OCI-LY3 (cell line): ENCODE data around the gene ZNF248.

ENCODE experiments used
- H2AFZ ChIP-seq: fragments of 200-600, 300-600 bp; shearing (Covaris generic); 2 replicates; pipeline ENCODE4 v1.6.0; 2014; ENCODE audit warnings: antibody characterized with exemption, low read depth, low read length
- H3K27ac ChIP-seq: fragments of 200-600, 300-600 bp; sonication (generic); 2 replicates; pipeline ENCODE4 v1.5.1; 2014; ENCODE audit warnings: mild to moderate bottlenecking, low read length, moderate library complexity, mixed read lengths
- H3K27me3 ChIP-seq: fragments of 200-600, 300-600 bp; sonication (generic); 2 replicates; pipeline ENCODE4 v1.6.1; 2014; ENCODE audit warnings: low read depth, low read length, mixed read lengths
- H3K36me3 ChIP-seq: fragments of 200-600, 300-600 bp; sonication (generic); replicated peaks from 2 replicates; pipeline ENCODE3; 2014; ENCODE audit warnings: low read depth, low read length, mixed read lengths
- H3K4me1 ChIP-seq: fragments of 300-600, 200-600 bp; sonication (generic); 2 replicates; pipeline ENCODE4 v1.6.1; 2014; ENCODE audit warnings: low read length, mixed read lengths
- H3K4me2 ChIP-seq: fragments of 200-600, 300-600 bp; sonication (generic); 2 replicates; pipeline ENCODE4 v1.6.1; 2014; ENCODE audit warnings: low read length, mixed read lengths
- H3K4me3 ChIP-seq: fragments of 300-600, 200-600 bp; sonication (generic); 2 replicates; pipeline ENCODE4 v1.5.1; 2014; ENCODE audit warnings: antibody characterized with exemption, mild to moderate bottlenecking, low read length, moderate library complexity
- H3K79me2 ChIP-seq: fragments of 300-600, 200-600 bp; shearing (Covaris generic); 2 replicates; pipeline ENCODE4 v1.6.1; 2014; ENCODE audit warnings: mild to moderate bottlenecking, low read length, mixed read lengths
- H3K9ac ChIP-seq: fragments of 300-600, 200-600 bp; shearing (Covaris generic); 2 replicates; pipeline ENCODE4 v1.6.0; 2014; ENCODE audit warnings: mild to moderate bottlenecking, low read length, moderate library complexity
- H3K9me3 ChIP-seq: fragments of 200-600, 300-600 bp; shearing (Covaris generic); 2 replicates; pipeline ENCODE4 v1.6.1; 2014; ENCODE audit warnings: low read length, mixed read lengths; ENCODE audit not compliant: insufficient read depth
- H4K20me1 ChIP-seq: fragments of 200-600, 300-600 bp; sonication (generic); 2 replicates; pipeline ENCODE4 v1.6.1; 2016; ENCODE audit warnings: low read length, mixed read lengths; ENCODE audit not compliant: insufficient read depth
- CTCF ChIP-seq: fragments of 200-600, 300-600 bp; sonication (generic); IDR thresholded peaks from 2 replicates; pipeline ENCODE4 v1.5.1; 2014; ENCODE audit warnings: antibody characterized with exemption, low read length, low read depth
- EZH2phosphoT487 ChIP-seq: fragments of 200-600 bp; shearing (Covaris generic); IDR thresholded peaks from 2 replicates; pipeline ENCODE4 v1.6.1; 2018; ENCODE audit warnings: antibody characterized with exemption, mixed run types, low read depth

ZNF248 gene

GRCh38 chr10:37734971-37735370, 122.4 kb downstream of the ZNF248 start:
- TF ChIP-seq EZH2phosphoT487 = no peak
- no peak for TF ChIP-seq CTCF
- H3K79me2 ChIP-seq = no peaks in the 10 kb centered on the region
- H3K4me3 ChIP-seq = no peak overlapping the region
- H3K9ac ChIP-seq = no peak overlapping the region
- peaks cover 19% of the 10 kb centered on the region for H3K4me1 ChIP-seq
- H3K4me2 ChIP-seq = no peak overlapping the region
- H3K9me3 ChIP-seq = no peaks in the 10 kb centered on the region
- no peaks in the 10 kb centered on the region for H3K27me3 ChIP-seq
- no peaks in the 10 kb centered on the region for H4K20me1 ChIP-seq
- H2AFZ ChIP-seq = no peak overlapping the region
- no peak overlapping the region for H3K27ac ChIP-seq
- no peaks in the 10 kb centered on the region for H3K36me3 ChIP-seq
